ENCODE measurements around the gene THEMIS2. TPM values are rescaled to one million over a fixed set of nuclear protein-coding genes. Genes with fewer than 3 reads are reported as not detected.

The THEMIS2 gene
- total and polyA plus RNA-seq, 9 of the 15 experiments (the other 6 are each of a cell fraction or from before 2014, with no cell fraction given), result 2.3 to 12.7 (median 8.0) TPM

- H3K9me1 ChIP-seq (ENCODE audit: control insufficient read depth, insufficient read depth, low read length), result no peaks in the 10 kb centered on the region
- H3K9ac ChIP-seq (ENCODE audit: insufficient read depth in 1 of 2, low read depth in 2 of 2, low read length in 2 of 2), result peak overlapping the region in 1 of 2 experiments; percentile 79; a peak in 2 of 4 replicates
- no peak overlapping the region for H2AFZ ChIP-seq (ENCODE audit: low read depth, low read length)
- H4K20me1 ChIP-seq (replicated peaks; ENCODE audit: control insufficient read depth, insufficient read depth, low read length), result no peaks in the 10 kb centered on the region; the same call in 1 of the 2 replicates
- TF ChIP-seq DMBX1 (CRISPR knock-in tag; IDR thresholded peaks at IDR 0.05; ENCODE audit: borderline replicate concordance), result no peak
- TF ChIP-seq NFIC (IDR thresholded peaks at IDR 0.05), result peak; percentile 17; the same call in 1 of the 2 replicates
- no peak for TF ChIP-seq SRSF9 (IDR thresholded peaks at IDR 0.05; ENCODE audit: borderline replicate concordance, low read depth, low read length)
- intact Hi-C loops (cut with micrococcal nuclease), result no loop called here
- peaks cover 2% of the 10 kb centered on the region; the same call in 1 of the 3 replicates for H3K36me3 ChIP-seq (ENCODE audit: control insufficient read depth, insufficient read depth, low read length)
- CTCF ChIA-PET (ENCODE audit: low intra/inter-chr PET ratio), result no interaction called here
- H3K4me3 ChIP-seq, result no peak overlapping the region
- in situ Hi-C loops (cut with MboI), result no loop called here
- FAIRE-seq (no peak), DNase-seq (ENCODE audit: extremely low read depth in 1 of 4, low spot score in 3 of 4) (no peak), ATAC-seq (no peak)
- no TSS peak for BruUV-seq (replicated peaks)
- POLR2A ChIA-PET, result interaction anchor here (3.0 kb wide), 1 partner anchor 10 kb away, joined by 16 read pairs; no protein-coding TSS in a partner anchor
- no peak overlapping the region for H3K27ac ChIP-seq (ENCODE audit: extremely low read depth, low read depth, low read length)
- H3K79me2 ChIP-seq (ENCODE audit: control insufficient read depth, insufficient read depth, low read length), result peaks cover 3% of the 10 kb centered on the region; the same call in 1 of the 3 replicates
- H3K4me1 ChIP-seq (replicated peaks in 1 of 2; ENCODE audit: control insufficient read depth in 2 of 2, insufficient read depth in 2 of 2, low read length in 2 of 2), result peaks cover 4 to 36% of the 10 kb centered on the region in 2 experiments; a peak in 4 of 5 replicates
- no peak overlapping the region for H3K4me2 ChIP-seq (ENCODE audit: insufficient read depth, low read length)
- H3K9me3 ChIP-seq (replicated peaks; ENCODE audit: control insufficient read depth, insufficient read depth, low read depth, low read length), result no peaks in the 10 kb centered on the region
- H3K27me3 ChIP-seq (ENCODE audit: control insufficient read depth in 2 of 2, insufficient read depth in 2 of 2, low read length in 2 of 2), result no peaks in the 10 kb centered on the region
- 72% methylated on average over 18 of the region's 18 CpGs for WGBS (ENCODE audit: insufficient coverage, low coverage, missing lambda C conversion rate)
Observed at GRCh38 chr1:27876341-27877114, 4.2 kb downstream of the THEMIS2 start.

GRCh38 chr1:27877115-27877416, 4.7 kb downstream of the THEMIS2 start:
- Histone ChIP-seq H3K4me2 (ENCODE audit: insufficient read depth, low read length) (no peak overlapping the region), H3K4me1 (replicated peaks in 1 of 2; ENCODE audit: control insufficient read depth in 2 of 2, insufficient read depth in 2 of 2, low read length in 2 of 2) (peaks cover 3 to 40% of the 10 kb centered on the region in 2 experiments; a peak in 3 of 5 replicates), H3K9ac (ENCODE audit: insufficient read depth in 1 of 2, low read depth in 2 of 2, low read length in 2 of 2) (peak overlapping the region in 1 of 2 experiments; percentile 61; a peak in 1 of 4 replicates), H3K9me3 (replicated peaks; ENCODE audit: control insufficient read depth, insufficient read depth, low read depth, low read length) (no peaks in the 10 kb centered on the region), H3K79me2 (ENCODE audit: control insufficient read depth, insufficient read depth, low read length) (peaks cover 3% of the 10 kb centered on the region; the same call in 1 of the 3 replicates), H4K20me1 (replicated peaks; ENCODE audit: control insufficient read depth, insufficient read depth, low read length) (no peaks in the 10 kb centered on the region; the same call in 1 of the 2 replicates), H2AFZ (ENCODE audit: low read depth, low read length) (no peak overlapping the region), H3K4me3 (no peak overlapping the region), H3K36me3 (ENCODE audit: control insufficient read depth, insufficient read depth, low read length) (peaks cover 3% of the 10 kb centered on the region; the same call in 2 of the 3 replicates), H3K27ac (ENCODE audit: extremely low read depth, low read depth, low read length) (no peak overlapping the region), H3K9me1 (ENCODE audit: control insufficient read depth, insufficient read depth, low read length) (no peaks in the 10 kb centered on the region), H3K27me3 (ENCODE audit: control insufficient read depth in 2 of 2, insufficient read depth in 2 of 2, low read length in 2 of 2) (no peaks in the 10 kb centered on the region)
- FAIRE-seq, result no peak
- intact Hi-C loops (cut with micrococcal nuclease), result no loop called here
- 88% methylated on average over 2 of the region's 2 CpGs for WGBS (ENCODE audit: insufficient coverage, low coverage, missing lambda C conversion rate)
- in situ Hi-C loops (cut with MboI), result no loop called here
- POLR2A ChIA-PET, result interaction anchor here (3.0 kb wide), 1 partner anchor 9 kb away, joined by 16 read pairs; no protein-coding TSS in a partner anchor
- ATAC-seq, result no peak
- CTCF ChIA-PET (ENCODE audit: low intra/inter-chr PET ratio), result no interaction called here
- DNase-seq (ENCODE audit: extremely low read depth in 1 of 4, low spot score in 3 of 4), result no peak
- BruUV-seq (replicated peaks), result no TSS peak
- TF ChIP-seq HOXB6 (CRISPR knock-in tag; IDR thresholded peaks at IDR 0.05; ENCODE audit: borderline replicate concordance) (no peak), HNRNPLL (IDR thresholded peaks at IDR 0.05; ENCODE audit: low read depth, low read length, poor library complexity, severe bottlenecking) (no peak), ASH1L (IDR thresholded peaks at IDR 0.05; ENCODE audit: borderline replicate concordance, low read depth, partially characterized antibody) (no peak), CHAMP1 (IDR thresholded peaks at IDR 0.05) (no peak), TFAM (CRISPR knock-in tag; conservative IDR thresholded peaks at IDR 0.05) (no peak), MLLT1 (IDR thresholded peaks at IDR 0.05) (no peak), HLTF (IDR thresholded peaks at IDR 0.05) (no peak), ZNF830 (CRISPR knock-in tag; IDR thresholded peaks at IDR 0.05) (no peak)
